ENCODE data around the gene PRCC. TPM values are rescaled to one million over a fixed set of nuclear protein-coding genes. Genes with fewer than 3 reads are reported as not detected.

PRCC gene, protein sequence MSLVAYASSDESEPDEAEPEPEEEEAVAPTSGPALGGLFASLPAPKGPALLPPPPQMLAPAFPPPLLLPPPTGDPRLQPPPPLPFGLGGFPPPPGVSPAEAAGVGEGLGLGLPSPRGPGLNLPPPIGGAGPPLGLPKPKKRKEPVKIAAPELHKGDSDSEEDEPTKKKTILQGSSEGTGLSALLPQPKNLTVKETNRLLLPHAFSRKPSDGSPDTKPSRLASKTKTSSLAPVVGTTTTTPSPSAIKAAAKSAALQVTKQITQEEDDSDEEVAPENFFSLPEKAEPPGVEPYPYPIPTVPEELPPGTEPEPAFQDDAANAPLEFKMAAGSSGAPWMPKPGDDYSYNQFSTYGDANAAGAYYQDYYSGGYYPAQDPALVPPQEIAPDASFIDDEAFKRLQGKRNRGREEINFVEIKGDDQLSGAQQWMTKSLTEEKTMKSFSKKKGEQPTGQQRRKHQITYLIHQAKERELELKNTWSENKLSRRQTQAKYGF
- total RNA-seq, result 6.8 and 9.3 TPM in 2 replicates

GRCh38 chr1:156767101-156767878, at the start of gene PRCC:
Gene PRCC (plus strand): TSS chr1:156767535. CDS start chr1:156767772, 237 bp downstream.
- peak; percentile 99 to 100 for DNase-seq (ENCODE audit: low read depth in 2 of 2)

DNA sequence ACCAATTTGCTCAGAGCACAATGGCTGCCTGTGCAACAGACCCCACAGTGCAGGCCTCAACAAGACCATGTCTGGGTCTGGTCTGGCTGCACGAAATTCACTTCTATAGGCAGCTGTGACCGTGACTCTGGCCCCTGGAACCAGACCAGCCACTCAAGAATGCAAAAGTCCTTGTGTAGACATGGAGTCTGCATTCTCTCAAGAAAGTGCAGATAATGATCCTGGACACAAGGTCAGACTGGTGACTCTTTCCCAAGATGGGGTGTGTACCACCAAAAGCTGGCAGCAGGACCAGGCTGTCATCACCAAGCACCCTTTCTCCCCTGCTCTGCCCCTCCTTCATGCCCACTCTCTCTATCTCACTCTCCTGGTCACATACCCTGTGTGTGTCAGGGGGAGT, 46.2 kb upstream of the PRCC start:
- no peak for DNase-seq (ENCODE audit: low read depth in 2 of 2)

DNA sequence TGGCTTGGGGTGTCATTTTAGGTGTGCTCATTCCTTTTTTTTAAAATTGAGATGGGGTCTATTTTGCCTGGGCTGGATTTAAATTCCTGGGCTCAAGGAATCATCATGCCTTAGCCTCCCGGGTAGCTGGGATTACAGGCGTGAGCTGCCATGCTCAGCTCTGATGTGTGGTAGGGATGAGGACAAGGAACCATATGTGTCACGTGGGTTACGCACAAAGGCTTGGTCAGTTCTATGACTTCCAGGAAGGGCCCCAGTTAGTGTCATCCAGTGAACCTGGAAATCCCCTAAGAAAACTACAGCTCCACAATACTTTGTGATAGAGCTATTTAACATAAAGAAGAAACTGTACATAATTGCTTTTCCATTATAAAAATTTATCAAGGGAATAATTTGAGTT, 45.8 kb upstream of the PRCC start:
- DNase-seq (ENCODE audit: low read depth in 2 of 2), result no peak

- peak; percentile 88 to 92 for DNase-seq (ENCODE audit: low read depth in 2 of 2)
These were observed 41.6 kb upstream of the PRCC start for GRCh38 chr1:156725683-156726280.

GRCh38 chr1:156726549-156727226, 40.6 kb upstream of the PRCC start:
- DNase-seq (ENCODE audit: low read depth in 2 of 2), result peak; percentile 80 to 81

DNA sequence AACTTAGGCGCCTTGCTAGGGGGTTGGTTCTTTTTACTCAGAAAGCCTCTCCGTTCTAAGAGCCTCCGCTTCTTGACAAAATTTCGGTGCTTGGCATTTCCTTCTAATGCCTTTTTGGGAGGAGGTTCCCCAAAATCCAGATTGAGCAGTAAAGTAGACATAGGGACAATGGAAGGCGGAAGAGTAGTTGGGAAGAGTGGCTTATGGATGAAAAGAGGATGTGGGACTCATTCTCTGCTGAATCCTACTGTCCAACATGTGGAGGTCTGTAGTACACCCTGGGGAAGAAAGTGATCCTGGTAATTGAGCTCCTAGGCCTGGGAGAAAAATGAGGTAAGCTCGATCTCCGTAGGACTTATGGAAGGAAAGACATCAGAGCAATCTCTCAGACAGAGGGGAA, 39.8 kb upstream of the PRCC start:
- DNase-seq (ENCODE audit: low read depth in 2 of 2), result no peak

DNA sequence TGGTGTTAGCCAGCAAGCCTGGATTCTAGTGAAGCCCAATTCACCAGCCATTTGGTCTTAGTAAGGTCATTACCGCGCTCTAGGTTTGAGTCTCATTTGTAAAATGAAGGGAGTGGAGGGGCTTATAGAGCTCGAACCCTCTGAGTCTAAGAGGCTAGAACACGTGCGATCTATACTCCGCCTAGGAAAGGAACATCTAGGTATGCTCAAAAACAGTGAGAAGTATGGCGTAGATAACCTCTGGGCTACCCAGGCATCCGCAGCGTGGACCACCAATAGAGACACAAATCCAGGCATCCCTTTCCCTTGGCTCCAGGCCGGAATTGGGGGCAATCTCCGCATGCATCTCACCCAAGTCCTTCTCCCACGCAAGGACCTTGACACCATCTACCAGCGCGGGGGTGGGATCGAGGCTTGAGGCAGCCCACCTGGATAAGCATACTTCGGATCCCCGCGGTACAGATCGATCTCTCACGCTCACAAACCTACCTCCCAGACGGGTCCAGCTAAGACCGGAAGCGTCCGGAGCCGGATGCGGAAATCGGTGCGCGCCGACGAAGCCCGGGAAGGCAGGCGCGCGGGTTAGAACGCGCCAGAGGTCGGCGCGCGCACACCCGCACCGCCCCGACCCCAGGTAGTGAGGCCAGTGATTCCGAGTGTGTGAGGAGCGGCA, 39.3 kb upstream of the PRCC start, which contains the start of gene METTL25B:
Gene METTL25B (plus strand): TSS at position 544 of the 673 bp plus-strand sequence. CDS start 636 bp downstream, outside the sequence.
- peak; percentile 81 to 85 for DNase-seq (ENCODE audit: low read depth in 2 of 2)

DNA sequence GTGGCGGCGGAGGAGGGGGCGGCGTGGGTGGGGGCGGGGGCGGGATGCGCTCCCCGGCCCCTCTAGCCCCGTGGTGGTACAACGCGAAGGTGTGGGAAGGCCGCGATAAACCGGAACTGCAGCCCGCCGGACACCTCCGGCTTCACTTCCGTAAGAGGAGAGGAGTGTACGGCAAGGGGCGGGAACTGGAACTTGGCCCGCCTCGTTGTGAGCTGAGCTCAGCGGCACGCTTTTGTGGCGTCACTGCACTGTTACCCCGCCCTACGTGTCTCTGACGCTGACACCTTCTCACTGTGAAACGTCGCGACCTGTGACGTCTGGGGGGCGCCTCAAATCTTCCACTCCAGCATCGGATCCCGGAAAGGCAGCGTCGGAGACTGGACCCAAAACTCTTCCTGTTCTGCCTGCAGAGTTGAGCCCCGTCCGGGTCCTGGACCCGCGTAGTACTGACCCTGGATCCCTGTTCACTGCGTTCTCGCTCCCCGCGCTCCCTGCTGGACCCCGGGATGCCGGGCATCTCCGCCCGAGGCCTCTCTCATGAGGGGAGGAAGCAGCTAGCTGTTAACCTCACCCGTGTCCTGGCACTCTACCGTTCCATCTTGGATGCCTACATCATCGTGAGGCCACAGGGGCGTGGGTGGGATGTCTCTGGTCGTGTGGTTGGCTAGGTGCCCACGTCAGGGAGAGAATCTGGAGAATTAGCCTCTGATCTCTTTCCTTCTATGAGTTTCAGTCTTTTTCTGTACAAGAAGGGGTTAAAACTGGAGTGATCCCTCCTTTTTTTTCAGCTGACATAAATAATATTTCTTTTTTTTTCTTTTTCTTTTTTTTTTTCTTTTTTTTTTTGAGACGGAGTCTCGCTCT, 38.5 kb upstream of the PRCC start, which contains the start of gene ISG20L2:
Gene ISG20L2 (minus strand): TSS at position 168 of the 864 bp plus-strand sequence. CDS start 1,114 bp downstream, outside the sequence.
- peak; percentile 98 to 99 for DNase-seq (ENCODE audit: low read depth in 2 of 2)

DNA sequence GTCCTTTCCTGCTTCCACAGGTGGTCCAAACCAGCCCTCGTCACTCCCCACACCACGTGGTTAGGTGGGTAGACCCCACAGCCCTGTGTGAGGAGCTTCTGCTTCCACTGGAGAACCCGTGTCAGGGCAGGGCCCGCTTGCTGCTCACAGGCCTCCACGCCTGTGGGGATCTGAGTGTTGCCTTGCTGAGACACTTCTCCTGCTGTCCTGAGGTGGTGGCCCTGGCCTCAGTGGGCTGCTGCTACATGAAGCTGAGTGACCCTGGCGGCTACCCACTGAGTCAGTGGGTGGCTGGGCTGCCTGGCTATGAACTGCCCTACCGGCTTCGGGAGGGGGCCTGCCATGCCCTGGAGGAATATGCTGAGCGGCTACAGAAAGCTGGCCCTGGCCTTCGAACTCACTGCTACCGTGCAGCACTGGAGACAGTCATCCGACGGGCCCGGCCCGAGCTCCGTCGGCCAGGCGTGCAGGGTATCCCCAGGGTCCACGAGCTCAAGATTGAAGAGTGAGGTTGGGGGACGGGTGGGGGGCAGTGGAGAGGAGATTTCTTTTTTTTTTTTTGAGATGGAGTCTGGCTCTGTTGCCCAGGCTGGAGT, 33.2 kb upstream of the PRCC start:
- DNase-seq (ENCODE audit: low read depth in 2 of 2), result no peak

DNA sequence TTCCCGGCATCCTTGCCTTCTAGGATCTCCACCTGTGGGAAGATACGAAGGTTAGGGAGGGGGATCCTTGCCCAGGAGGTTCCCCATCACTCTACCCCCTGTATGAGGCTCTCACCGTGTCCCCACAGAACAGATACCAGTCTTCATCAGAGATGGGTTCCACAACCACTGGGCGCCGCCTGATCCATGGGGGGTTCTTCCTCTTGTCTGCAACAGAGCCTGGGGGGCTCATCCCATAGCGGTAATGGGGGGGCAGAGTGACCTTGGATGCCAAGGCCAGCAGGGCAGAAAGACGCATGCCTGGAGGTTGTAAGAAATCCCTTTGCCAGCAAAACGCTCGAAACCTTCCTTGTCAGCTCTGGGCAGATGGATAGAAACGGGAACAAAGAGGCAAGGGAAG, 28.9 kb upstream of the PRCC start:
- no peak for DNase-seq (ENCODE audit: low read depth in 2 of 2)

DNA sequence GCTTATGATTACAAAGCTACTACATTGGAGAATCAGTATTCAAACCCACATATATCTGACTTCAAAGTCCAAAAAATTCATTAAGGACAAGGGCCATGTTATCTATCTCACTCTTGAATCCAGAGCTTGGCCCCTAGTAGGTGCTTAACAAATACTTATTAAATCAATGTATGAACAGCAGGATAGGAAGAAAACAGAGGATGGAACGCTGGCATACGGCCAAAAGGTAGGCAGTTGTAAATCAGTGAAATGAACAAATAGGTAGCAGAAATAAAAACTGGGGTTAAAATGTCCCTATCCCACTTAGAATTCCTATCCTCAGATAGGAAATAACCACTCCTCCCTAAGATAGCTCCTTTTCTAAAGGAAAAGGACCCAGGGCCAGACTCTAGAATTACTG, 28.4 kb upstream of the PRCC start:
- DNase-seq (ENCODE audit: low read depth in 2 of 2), result peak in 1 of 2 donors; percentile 28

DNA sequence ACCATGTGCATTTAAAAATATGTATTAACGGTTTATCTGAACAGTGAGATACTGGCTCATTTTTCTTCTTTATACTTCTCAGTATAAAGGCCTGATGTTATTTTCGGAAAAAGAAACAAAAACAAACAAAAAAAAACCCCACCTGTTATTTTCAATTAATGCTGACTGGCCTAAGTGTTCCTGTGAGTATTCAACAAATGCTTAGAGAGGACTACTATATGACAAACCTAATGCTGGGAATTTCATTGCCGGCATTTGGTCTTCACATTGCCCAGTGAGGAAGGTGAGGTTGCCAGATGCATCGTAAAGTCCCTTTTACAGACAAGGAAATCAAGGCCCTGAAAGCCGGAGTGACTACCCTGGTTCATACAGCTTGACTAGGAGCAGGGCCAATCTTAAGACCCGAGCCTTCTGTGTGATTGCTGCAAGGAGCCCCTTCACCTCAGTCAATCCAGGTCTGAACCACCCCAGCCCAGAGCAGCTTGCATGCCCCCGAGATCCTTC, 27.0 kb upstream of the PRCC start:
- DNase-seq (ENCODE audit: low read depth in 2 of 2), result no peak

DNA sequence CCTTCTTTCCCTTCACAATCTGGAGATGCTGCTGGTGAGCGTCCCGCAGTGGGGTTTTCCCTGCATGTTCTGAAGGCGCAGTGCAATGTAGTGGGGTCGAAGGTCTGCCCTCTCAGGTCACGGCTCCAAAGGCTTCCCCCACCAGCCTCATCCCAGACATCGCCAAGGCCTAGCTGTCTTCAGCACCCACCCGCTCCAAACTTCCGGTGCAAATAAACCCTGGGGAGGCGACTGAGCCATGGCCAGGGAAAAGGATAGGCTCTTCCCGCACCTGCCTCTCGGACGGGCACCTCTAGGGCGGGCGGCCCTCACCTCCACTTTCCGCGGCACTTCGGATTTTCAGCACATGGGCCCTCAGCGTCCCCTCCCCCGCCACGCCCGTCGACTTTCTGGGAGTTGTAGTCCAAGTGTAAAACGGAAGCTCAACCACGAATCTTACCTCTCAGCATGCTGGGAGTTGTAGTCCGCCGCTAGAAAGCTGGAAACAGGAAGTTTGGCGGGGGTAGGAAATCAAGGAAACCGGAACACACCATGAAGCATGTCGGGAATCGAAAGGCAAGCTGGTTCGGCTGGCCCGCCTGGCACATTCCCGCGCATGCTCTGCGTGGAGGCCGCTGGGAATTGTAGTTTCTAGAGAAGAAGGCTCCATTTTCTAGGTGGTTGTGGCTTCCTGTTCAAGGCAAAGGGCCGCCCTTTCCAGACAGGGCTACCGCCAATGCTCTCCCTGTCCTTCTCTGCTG, 26.4 kb upstream of the PRCC start, which contains the start of gene MRPL24:
Gene MRPL24 (minus strand): TSS at position 348 of the 740 bp plus-strand sequence. CDS start 2,384 bp downstream, outside the sequence.
- DNase-seq (ENCODE audit: low read depth in 2 of 2), result peak; percentile 99 to 100

GRCh38 chr1:156741481-156741983, 25.8 kb upstream of the PRCC start:
- no peak for DNase-seq (ENCODE audit: low read depth in 2 of 2)

DNA sequence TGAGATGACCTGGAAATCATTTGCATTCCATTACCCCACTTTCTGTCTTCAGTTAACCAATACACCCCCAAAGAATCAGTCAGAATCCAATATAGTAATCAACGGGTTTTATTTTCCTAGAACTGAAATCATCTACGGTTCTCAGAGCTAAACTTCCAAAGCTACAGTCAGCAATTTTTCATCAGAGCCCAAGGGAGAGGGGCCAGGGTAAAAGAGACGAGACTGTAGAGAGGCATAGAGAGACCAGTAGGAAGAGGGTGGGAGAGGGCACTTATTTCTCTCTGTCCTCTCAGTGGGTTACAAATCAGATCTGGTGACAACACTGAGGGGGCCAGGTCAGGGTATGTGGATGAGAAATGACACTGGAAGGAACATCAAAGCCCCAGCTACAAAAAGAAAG, 25.3 kb upstream of the PRCC start:
- no peak for DNase-seq (ENCODE audit: low read depth in 2 of 2)

DNA sequence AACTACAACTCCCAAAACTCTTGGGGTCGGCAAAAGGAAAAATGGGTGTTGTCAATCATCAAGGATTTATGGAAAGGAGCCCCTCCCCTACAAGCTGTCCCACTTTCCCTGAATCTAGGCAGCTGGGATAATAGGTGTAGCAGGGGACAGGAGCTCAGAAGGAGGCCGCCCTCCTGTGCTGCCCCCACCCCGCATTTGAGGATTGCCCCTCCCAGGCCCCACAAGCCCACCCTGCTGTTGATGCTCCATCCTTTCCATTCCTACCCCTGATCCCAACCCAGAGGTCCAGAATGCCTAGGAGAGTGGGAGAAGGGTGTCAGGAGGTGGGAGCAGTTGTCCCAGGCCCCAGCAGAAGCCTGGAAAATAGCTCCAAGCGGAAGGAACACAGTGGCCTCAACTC, 24.5 kb upstream of the PRCC start:
- DNase-seq (ENCODE audit: low read depth in 2 of 2), result no peak

DNA sequence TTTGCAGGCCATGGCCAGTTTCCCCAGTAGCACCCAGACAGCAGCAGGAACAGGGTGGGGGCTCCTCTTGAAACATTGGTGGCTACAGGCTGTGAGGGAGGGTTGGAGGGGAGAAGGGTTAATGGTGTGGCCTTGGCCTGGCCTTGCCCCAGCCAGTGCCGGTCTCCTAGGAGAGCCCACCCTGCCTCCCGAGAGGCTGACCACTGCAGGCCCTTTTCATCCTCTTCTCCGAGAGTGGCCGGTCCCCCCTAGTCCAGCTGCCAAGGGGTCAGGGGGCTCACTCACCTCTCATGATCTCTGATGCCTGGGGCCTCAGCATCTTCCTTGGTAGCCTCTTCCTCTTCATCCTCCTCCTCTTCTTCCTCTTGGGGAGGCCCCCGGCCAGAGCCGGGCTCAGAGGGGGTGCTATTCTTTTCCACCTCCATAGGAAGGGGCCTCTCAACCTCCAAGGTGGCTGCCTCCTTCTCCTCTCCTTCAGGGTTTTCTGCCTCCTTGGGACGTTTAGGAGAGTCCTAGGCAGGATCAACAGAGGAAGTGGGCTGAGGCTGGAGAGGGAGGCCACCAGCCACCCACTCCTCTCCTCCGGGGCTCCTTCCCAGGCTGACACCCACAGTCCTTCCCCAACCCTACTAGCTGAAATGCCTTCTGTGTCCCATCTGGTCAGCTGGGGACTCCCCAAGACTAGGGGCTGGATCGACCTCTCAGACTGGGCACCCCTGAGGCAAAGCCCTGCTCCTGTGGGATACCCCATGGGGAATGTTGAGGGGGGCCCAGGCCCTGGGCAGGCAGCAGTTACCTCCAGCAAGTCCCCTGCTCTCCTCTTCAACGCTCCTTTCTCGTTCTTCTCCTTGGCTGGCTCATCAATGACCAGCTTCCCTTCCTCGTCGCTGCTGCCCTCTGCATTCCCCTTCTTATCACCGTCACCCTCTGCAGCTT, 23.7 kb upstream of the PRCC start:
- DNase-seq (ENCODE audit: low read depth in 2 of 2), result no peak
